ENCODE data around the gene CNKSR3.

DNA sequence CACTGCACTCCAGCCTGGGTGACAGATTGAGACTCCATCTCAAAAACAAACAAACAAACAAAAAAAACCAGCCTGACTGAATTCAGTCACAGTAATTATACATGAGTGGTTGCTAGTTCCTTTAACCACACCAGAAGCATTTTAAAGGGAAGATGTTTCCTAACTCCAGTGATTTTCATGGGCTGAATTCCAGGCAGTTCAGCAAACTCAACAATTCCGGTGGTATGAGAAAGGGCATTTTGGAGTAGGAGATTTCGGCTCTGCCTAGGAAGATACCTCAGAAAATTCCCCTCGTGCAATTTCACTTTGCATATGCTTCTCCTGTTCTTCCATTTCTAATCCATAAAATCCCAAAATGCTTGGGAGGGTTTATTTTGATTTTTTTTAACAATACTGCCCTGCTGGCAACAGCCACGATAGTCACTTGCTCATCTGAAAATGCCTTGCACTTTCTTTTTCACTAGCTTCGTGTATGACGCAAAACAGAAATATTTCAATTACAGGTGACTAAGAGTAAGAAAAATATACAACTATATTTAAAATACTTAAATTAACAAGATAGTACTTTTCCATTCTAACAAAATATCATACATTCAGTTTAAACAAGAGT lies 105.6 kb downstream of the CNKSR3 start:
- TF ChIP-seq, protein P1, sequence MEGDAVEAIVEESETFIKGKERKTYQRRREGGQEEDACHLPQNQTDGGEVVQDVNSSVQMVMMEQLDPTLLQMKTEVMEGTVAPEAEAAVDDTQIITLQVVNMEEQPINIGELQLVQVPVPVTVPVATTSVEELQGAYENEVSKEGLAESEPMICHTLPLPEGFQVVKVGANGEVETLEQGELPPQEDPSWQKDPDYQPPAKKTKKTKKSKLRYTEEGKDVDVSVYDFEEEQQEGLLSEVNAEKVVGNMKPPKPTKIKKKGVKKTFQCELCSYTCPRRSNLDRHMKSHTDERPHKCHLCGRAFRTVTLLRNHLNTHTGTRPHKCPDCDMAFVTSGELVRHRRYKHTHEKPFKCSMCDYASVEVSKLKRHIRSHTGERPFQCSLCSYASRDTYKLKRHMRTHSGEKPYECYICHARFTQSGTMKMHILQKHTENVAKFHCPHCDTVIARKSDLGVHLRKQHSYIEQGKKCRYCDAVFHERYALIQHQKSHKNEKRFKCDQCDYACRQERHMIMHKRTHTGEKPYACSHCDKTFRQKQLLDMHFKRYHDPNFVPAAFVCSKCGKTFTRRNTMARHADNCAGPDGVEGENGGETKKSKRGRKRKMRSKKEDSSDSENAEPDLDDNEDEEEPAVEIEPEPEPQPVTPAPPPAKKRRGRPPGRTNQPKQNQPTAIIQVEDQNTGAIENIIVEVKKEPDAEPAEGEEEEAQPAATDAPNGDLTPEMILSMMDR (IDR thresholded peaks at IDR 0.05), result no peak
- no peak for TF ChIP-seq EZH2 (IDR thresholded peaks at IDR 0.05)
